Subcutaneous abdominal adipose tissue (tissue), 5 donors: Measurements from ENCODE around the gene MYBPC1.
A peak's percentile ranks its signal among the peaks of the same experiment; 100 is the strongest.

Experiments used
- H3K27ac ChIP-seq: one replicate; pipeline ENCODE4 v1.7.0; 2013; ENCODE audit warnings: low read depth, mild to moderate bottlenecking, inconsistent platforms, low read length, moderate library complexity
- H3K27me3 ChIP-seq, 5 donors: one replicate each; pipeline ENCODE4 v1.7.0; 2013; ENCODE audit warnings: low read length in 5 of 5, inconsistent platforms in 1 of 5; ENCODE audit not compliant: control insufficient read depth in 5 of 5, insufficient read depth in 4 of 5
- H3K36me3 ChIP-seq, 5 donors: one replicate each; pipeline ENCODE4 v1.7.0; 2013; ENCODE audit warnings: low read length in 5 of 5; ENCODE audit not compliant: control insufficient read depth in 5 of 5, insufficient read depth in 5 of 5
- H3K4me1 ChIP-seq, 5 donors: one replicate each; pipeline ENCODE4 v1.7.0; 2013; ENCODE audit warnings: low read length in 5 of 5, mild to moderate bottlenecking in 3 of 5, moderate library complexity in 1 of 5; ENCODE audit not compliant: control insufficient read depth in 5 of 5, insufficient read depth in 5 of 5
- H3K4me3 ChIP-seq, 5 donors: one replicate each; pipeline ENCODE4 v1.7.0; 2013; ENCODE audit warnings: low read length in 5 of 5, low read depth in 1 of 5
- H3K9ac ChIP-seq, 5 donors: one replicate each; pipeline ENCODE4 v1.7.0; 2013; ENCODE audit warnings: low read length in 5 of 5, mild to moderate bottlenecking in 4 of 5, moderate library complexity in 3 of 5
- H3K9me3 ChIP-seq, 5 donors: one replicate each; pipeline ENCODE4 v1.7.0; 2013; ENCODE audit warnings: low read length in 5 of 5; ENCODE audit not compliant: control insufficient read depth in 5 of 5
- donor health status: healthy.
- donor health status: healthy.
- donor health status: healthy.
- donor health status: healthy.
- donor health status: healthy.

Gene MYBPC1

GRCh38 chr12:101685092-101685491, 90.3 kb downstream of the MYBPC1 start:
- H3K9me3 ChIP-seq = no peaks in the 10 kb centered on the region
- H3K27ac ChIP-seq = no peak overlapping the region
- H3K27me3 ChIP-seq = no peaks in the 10 kb centered on the region
- no peaks in the 10 kb centered on the region for H3K36me3 ChIP-seq
- H3K9ac ChIP-seq = no peak overlapping the region
- H3K4me1 ChIP-seq = peaks cover 0 to 1% (median 0%) of the 10 kb centered on the region in 5 donors
- no peak overlapping the region for H3K4me3 ChIP-seq

- H3K4me3 ChIP-seq = no peak overlapping the region
- H3K27ac ChIP-seq = no peak overlapping the region
- no peaks in the 10 kb centered on the region for H3K27me3 ChIP-seq
- H3K4me1 ChIP-seq = peaks cover 0 to 9% (median 0%) of the 10 kb centered on the region in 5 donors
- H3K36me3 ChIP-seq = no peaks in the 10 kb centered on the region
- no peaks in the 10 kb centered on the region for H3K9me3 ChIP-seq
- no peak overlapping the region for H3K9ac ChIP-seq
Observed at GRCh38 chr12:101686176-101686575, 91.4 kb downstream of the MYBPC1 start.

GRCh38 chr12:101690544-101691098, 95.8 kb downstream of the MYBPC1 start:
- no peak overlapping the region for H3K27ac ChIP-seq
- H3K27me3 ChIP-seq = no peaks in the 10 kb centered on the region
- H3K9ac ChIP-seq = no peak overlapping the region
- no peaks in the 10 kb centered on the region for H3K36me3 ChIP-seq
- H3K9me3 ChIP-seq = no peaks in the 10 kb centered on the region
- H3K4me1 ChIP-seq = peaks cover 0 to 9% (median 0%) of the 10 kb centered on the region in 5 donors
- no peak overlapping the region for H3K4me3 ChIP-seq

GRCh38 chr12:101691503-101692096, 96.8 kb downstream of the MYBPC1 start:
- no peaks in the 10 kb centered on the region for H3K36me3 ChIP-seq
- no peak overlapping the region for H3K9ac ChIP-seq
- H3K27ac ChIP-seq = no peak overlapping the region
- no peaks in the 10 kb centered on the region for H3K27me3 ChIP-seq
- H3K4me3 ChIP-seq = no peak overlapping the region
- peaks cover 0 to 13% (median 5%) of the 10 kb centered on the region in 5 donors for H3K4me1 ChIP-seq
- no peaks in the 10 kb centered on the region for H3K9me3 ChIP-seq

GRCh38 chr12:101694297-101694848, 99.6 kb downstream of the MYBPC1 start:
- no peak overlapping the region for H3K9ac ChIP-seq
- H3K4me1 ChIP-seq = peaks cover 0 to 27% (median 25%) of the 10 kb centered on the region in 5 donors
- no peaks in the 10 kb centered on the region for H3K27me3 ChIP-seq
- H3K9me3 ChIP-seq = no peaks in the 10 kb centered on the region
- no peak overlapping the region for H3K27ac ChIP-seq
- no peaks in the 10 kb centered on the region for H3K36me3 ChIP-seq
- H3K4me3 ChIP-seq = no peak overlapping the region

- Histone ChIP-seq H3K9ac (no peak overlapping the region), H3K9me3 (no peaks in the 10 kb centered on the region), H3K27me3 (no peaks in the 10 kb centered on the region), H3K4me3 (no peak overlapping the region), H3K36me3 (no peaks in the 10 kb centered on the region), H3K27ac (no peak overlapping the region), H3K4me1 (peaks cover 0 to 31% (median 29%) of the 10 kb centered on the region in 5 donors)
Observed at GRCh38 chr12:101694986-101695385, 100.2 kb downstream of the MYBPC1 start.

GRCh38 chr12:101695706-101696105, 100.9 kb downstream of the MYBPC1 start:
- Histone ChIP-seq H3K27me3 (no peaks in the 10 kb centered on the region), H3K27ac (no peak overlapping the region), H3K4me1 (peaks cover 0 to 34% (median 29%) of the 10 kb centered on the region in 5 donors), H3K4me3 (no peak overlapping the region), H3K9ac (no peak overlapping the region), H3K36me3 (no peaks in the 10 kb centered on the region), H3K9me3 (no peaks in the 10 kb centered on the region)

GRCh38 chr12:101696251-101697196, 101.8 kb downstream of the MYBPC1 start:
- H3K4me1 ChIP-seq = peaks cover 0 to 40% (median 35%) of the 10 kb centered on the region in 5 donors
- H3K27me3 ChIP-seq = no peaks in the 10 kb centered on the region
- H3K36me3 ChIP-seq = no peaks in the 10 kb centered on the region
- peak overlapping the region; percentile 57 to 87 (median 81) for H3K9ac ChIP-seq
- no peaks in the 10 kb centered on the region for H3K9me3 ChIP-seq
- H3K27ac ChIP-seq = peak overlapping the region; percentile 88
- peak overlapping the region; percentile 77 to 97 (median 86) for H3K4me3 ChIP-seq

GRCh38 chr12:101697197-101697929, 102.6 kb downstream of the MYBPC1 start, which contains the start of gene CHPT1:
Gene CHPT1, plus strand, starts transcription at chr12:101697640. Its CDS starts 222 bp downstream, at chr12:101697862.
- Histone ChIP-seq H3K9me3 (no peaks in the 10 kb centered on the region), H3K4me1 (peaks cover 0 to 41% (median 37%) of the 10 kb centered on the region in 5 donors), H3K27ac (peak within 1 kb of the TSS; percentile 96), H3K36me3 (no peaks in the 10 kb centered on the region), H3K9ac (peak within 1 kb of the TSS; percentile 81 to 91 (median 87)), H3K4me3 (peak within 1 kb of the TSS; percentile 77 to 97 (median 86)), H3K27me3 (no peaks in the 10 kb centered on the region)
